ENCODE measurements around the gene APP.
A peak's percentile ranks its signal among the peaks of the same experiment; 100 is the strongest.

Gene APP

DNA sequence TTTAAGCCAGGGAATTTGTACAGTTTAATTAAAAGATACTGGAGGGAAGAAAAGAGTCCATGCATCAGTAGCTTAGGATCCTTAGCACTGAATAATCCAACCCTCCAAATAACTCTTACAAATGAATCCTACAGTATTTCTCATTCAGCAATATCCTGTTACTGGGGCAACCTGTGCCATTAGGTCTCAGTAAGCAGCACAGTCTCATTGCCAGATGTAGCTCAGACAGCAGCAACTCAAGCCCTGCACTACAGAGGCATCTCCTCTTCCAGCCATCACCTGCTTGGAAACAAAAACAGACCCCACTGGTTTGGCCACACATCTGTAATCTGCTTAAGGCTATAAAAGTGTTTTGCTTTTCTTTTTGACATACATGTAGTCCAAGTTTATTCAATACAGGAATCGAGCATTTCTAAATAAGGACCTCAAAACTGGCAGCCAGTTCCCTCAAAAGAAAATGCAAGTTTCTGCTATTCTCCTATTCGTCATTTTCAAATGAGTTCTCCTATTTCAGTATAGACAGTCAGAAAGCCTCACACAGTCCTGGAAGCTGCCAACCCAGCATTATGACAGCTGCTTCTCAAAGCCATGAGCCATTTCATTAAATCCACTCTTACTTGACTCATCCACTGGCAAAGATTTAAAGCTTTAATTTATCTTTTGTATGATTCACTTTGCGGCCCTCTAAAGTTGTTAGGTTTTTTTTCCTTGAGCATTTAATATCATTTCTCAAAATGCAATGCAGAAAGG, 129.0 kb downstream of the APP start:
- H3K36me3 ChIP-seq, result peaks cover 19% of the 10 kb centered on the region
- TF ChIP-seq, protein P1, sequence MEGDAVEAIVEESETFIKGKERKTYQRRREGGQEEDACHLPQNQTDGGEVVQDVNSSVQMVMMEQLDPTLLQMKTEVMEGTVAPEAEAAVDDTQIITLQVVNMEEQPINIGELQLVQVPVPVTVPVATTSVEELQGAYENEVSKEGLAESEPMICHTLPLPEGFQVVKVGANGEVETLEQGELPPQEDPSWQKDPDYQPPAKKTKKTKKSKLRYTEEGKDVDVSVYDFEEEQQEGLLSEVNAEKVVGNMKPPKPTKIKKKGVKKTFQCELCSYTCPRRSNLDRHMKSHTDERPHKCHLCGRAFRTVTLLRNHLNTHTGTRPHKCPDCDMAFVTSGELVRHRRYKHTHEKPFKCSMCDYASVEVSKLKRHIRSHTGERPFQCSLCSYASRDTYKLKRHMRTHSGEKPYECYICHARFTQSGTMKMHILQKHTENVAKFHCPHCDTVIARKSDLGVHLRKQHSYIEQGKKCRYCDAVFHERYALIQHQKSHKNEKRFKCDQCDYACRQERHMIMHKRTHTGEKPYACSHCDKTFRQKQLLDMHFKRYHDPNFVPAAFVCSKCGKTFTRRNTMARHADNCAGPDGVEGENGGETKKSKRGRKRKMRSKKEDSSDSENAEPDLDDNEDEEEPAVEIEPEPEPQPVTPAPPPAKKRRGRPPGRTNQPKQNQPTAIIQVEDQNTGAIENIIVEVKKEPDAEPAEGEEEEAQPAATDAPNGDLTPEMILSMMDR (IDR thresholded peaks at IDR 0.05; ENCODE audit: low read depth, low read length), result no peak
- no peaks in the 10 kb centered on the region for H3K9me3 ChIP-seq
- DNase-seq, result peak; percentile 56
- H3K4me1 ChIP-seq, result peaks cover 17% of the 10 kb centered on the region
- no peaks in the 10 kb centered on the region for H3K27me3 ChIP-seq
- H3K4me3 ChIP-seq (ENCODE audit: low read depth, low read length), result no peak overlapping the region

DNA sequence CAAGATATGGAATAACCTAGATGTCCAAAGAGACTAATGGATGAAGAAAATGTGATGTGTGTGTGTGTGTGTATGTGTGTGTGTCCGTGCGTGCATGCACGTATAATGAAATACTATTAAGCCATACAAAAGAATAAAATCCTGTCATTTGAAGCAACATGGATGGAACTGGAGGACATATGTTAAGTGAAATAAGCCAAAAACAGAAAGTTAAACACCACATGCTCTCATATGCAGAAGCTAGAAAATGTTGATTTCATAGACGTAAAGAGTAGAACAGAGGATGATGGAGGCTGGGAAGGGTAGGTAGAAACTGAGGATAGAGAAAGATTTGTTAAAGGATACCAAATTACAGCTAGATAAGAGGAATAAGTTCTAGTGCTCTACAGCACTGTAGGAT, 133.7 kb downstream of the APP start:
- DNase-seq, result no peak
- Histone ChIP-seq H3K4me1 (peaks cover 12% of the 10 kb centered on the region), H3K27me3 (no peaks in the 10 kb centered on the region), H3K9me3 (no peaks in the 10 kb centered on the region), H3K36me3 (peaks cover 11% of the 10 kb centered on the region), H3K4me3 (ENCODE audit: low read depth, low read length) (no peak overlapping the region)
- TF ChIP-seq, protein P1 (IDR thresholded peaks at IDR 0.05; ENCODE audit: low read depth, low read length), result no peak

DNA sequence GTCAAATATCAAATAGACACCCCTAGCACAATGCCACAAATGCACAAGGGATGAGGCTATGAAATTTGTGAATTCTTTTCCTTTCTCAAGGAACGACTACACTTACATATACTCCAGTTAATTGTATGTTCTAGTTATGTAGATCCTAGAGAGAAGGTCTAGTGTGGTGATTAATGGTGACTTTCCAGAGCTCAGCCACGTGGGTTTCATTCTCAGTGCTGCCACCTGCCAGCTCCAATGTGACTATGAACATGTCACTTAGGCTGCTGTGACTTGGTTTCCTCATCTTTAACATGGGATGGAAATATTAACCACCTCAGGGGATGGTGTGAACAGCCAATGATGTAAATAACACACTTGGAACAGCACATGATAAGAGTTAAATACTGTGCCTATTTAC, 138.3 kb downstream of the APP start:
- H3K27me3 ChIP-seq, result no peaks in the 10 kb centered on the region
- no peak for DNase-seq
- H3K9me3 ChIP-seq, result no peaks in the 10 kb centered on the region
- H3K4me3 ChIP-seq (ENCODE audit: low read depth, low read length), result no peak overlapping the region
- TF ChIP-seq, protein P1 (IDR thresholded peaks at IDR 0.05; ENCODE audit: low read depth, low read length), result peak; percentile 31; the same call in 1 of the 2 replicates
- peaks cover 17% of the 10 kb centered on the region for H3K36me3 ChIP-seq
- H3K4me1 ChIP-seq, result no peaks in the 10 kb centered on the region

DNA sequence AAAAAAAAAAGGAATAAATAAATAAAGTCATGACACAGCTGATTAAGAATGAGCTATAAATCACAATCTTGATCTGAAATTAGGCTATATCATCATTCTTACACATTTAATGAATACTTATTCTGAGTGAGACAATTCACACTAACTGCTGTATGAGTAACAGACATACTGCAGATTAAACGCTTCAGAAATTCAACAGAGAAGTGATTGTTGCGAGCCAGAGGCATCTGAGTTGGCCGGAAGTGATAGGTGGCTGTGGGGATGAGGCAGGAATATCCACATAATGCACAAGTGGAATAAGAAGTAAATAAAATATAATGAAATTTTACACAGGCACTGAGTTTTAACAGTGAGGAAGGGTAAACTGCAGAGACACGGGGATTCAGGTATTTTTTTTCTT, 142.4 kb downstream of the APP start:
- no peaks in the 10 kb centered on the region for H3K27me3 ChIP-seq
- no peak for DNase-seq
- TF ChIP-seq, protein P1 (IDR thresholded peaks at IDR 0.05; ENCODE audit: low read depth, low read length), result no peak
- no peaks in the 10 kb centered on the region for H3K9me3 ChIP-seq
- H3K4me3 ChIP-seq (ENCODE audit: low read depth, low read length), result no peak overlapping the region
- peaks cover 15% of the 10 kb centered on the region for H3K36me3 ChIP-seq
- H3K4me1 ChIP-seq, result peaks cover 6% of the 10 kb centered on the region; the same call in 1 of the 2 replicates

DNA sequence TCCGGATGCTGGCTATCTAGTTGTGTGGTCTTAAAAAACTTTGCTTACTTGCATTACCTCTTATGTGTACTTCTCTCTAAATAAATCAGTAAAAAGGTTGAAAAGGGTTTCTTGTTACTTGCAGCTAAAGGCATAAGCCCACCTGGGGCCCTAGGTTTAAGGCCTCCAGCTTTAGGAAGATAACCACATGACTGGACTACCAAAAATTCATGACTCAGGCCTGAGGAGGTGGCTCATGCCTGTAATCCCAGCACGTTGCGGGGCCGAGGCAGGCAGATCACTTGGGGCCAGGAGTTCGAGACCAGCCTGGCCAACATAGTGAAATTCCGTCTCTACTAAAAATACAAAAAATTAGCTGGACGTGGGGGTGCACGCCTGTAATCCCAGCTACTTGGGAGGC, 142.9 kb downstream of the APP start:
- TF ChIP-seq, protein P1 (IDR thresholded peaks at IDR 0.05; ENCODE audit: low read depth, low read length), result no peak
- peaks cover 11% of the 10 kb centered on the region for H3K36me3 ChIP-seq
- H3K27me3 ChIP-seq, result no peaks in the 10 kb centered on the region
- peaks cover 6% of the 10 kb centered on the region; the same call in 1 of the 2 replicates for H3K4me1 ChIP-seq
- no peak for DNase-seq
- H3K4me3 ChIP-seq (ENCODE audit: low read depth, low read length), result no peak overlapping the region
- H3K9me3 ChIP-seq, result no peaks in the 10 kb centered on the region
